ENCODE measurements around the gene FBXL20. TPM values are rescaled to one million over a fixed set of nuclear protein-coding genes. Genes with fewer than 3 reads are reported as not detected.
"Not testable (repeated sequence)": the region's sequence is repeated elsewhere in the genome, so short reads cannot be mapped to it uniquely, and the experiment has no call there.

FBXL20 gene
- total RNA-seq = 17.6 TPM

GRCh38 chr17:39401412-39402243 lies at the start of gene FBXL20:
TSS of gene FBXL20 (minus strand) at chr17:39401626. CDS start at chr17:39401402, 224 bp downstream.
- peak; percentile 97 for DNase-seq

GRCh38 chr17:39450847-39451581 lies 49.6 kb upstream of the FBXL20 start, which contains the start of gene MED1:
TSS of gene MED1 (minus strand) at chr17:39451263. CDS start at chr17:39451062, 201 bp downstream.
- peak; percentile 99 for DNase-seq

GRCh38 chr17:39450051-39450450 lies 48.6 kb upstream of the FBXL20 start:
- no peak for DNase-seq

- DNase-seq = no peak
These were observed 46.1 kb upstream of the FBXL20 start for GRCh38 chr17:39447561-39447960.

GRCh38 chr17:39443326-39443725 lies 41.9 kb upstream of the FBXL20 start:
- no peak for DNase-seq

GRCh38 chr17:39439868-39440267 lies 38.4 kb upstream of the FBXL20 start:
- not testable (repeated sequence) for DNase-seq

- no peak for DNase-seq
These were observed 28.2 kb upstream of the FBXL20 start for GRCh38 chr17:39429600-39429999.

- no peak for DNase-seq
These were observed 14.7 kb upstream of the FBXL20 start for GRCh38 chr17:39416141-39416540.

GRCh38 chr17:39410279-39410678 lies 8.9 kb upstream of the FBXL20 start:
- DNase-seq = no peak

GRCh38 chr17:39408360-39408759 lies 6.9 kb upstream of the FBXL20 start:
- no peak for DNase-seq

- DNase-seq = no peak
These were observed 5.5 kb upstream of the FBXL20 start for GRCh38 chr17:39406951-39407350.

- DNase-seq = no peak
These were observed 4.0 kb upstream of the FBXL20 start for GRCh38 chr17:39405436-39405835.

- DNase-seq = no peak
These were observed 3.3 kb upstream of the FBXL20 start for GRCh38 chr17:39404542-39405378.

- DNase-seq = no peak
These were observed 1.6 kb upstream of the FBXL20 start for GRCh38 chr17:39402890-39403605.

GRCh38 chr17:39402244-39402889 lies 941 bp upstream of the FBXL20 start:
- peak; percentile 98 for DNase-seq

- peak; percentile 15 for DNase-seq
These were observed 647 bp downstream of the FBXL20 start for GRCh38 chr17:39400547-39401411.

- no peak for DNase-seq
These were observed 1.6 kb downstream of the FBXL20 start for GRCh38 chr17:39399791-39400190.

- no peak for DNase-seq
These were observed 7.7 kb downstream of the FBXL20 start for GRCh38 chr17:39393736-39394135.

GRCh38 chr17:39391448-39391847 lies 10.0 kb downstream of the FBXL20 start:
- DNase-seq = no peak

GRCh38 chr17:39385040-39385439 lies 16.4 kb downstream of the FBXL20 start:
- DNase-seq = no peak
